ENCODE data around the gene IPO9. TPM values are rescaled to one million over a fixed set of nuclear protein-coding genes. Genes with fewer than 3 reads are reported as not detected.

Gene IPO9
- total RNA-seq, 6 experiments from 2014 or later = 54.1 to 77.8 (median 63.6) TPM

GRCh38 chr1:201809876-201810275 is 19.1 kb upstream of the IPO9 start:
- H3K36me3 Mint-ChIP-seq (ENCODE audit: low read depth) = peaks cover 54% of the 10 kb centered on the region
- no peak overlapping the region for H3K4me3 Mint-ChIP-seq
- H3K9me3 Mint-ChIP-seq = no peaks in the 10 kb centered on the region
- H3K27ac Mint-ChIP-seq = peak overlapping the region; percentile 30
- H3K4me1 Mint-ChIP-seq (ENCODE audit: low read depth) = peaks cover 6% of the 10 kb centered on the region; the same call in 1 of the 2 replicates
- no peak for TF ChIP-seq CTCF (IDR thresholded peaks at IDR 0.05)
- no peak for DNase-seq
- peaks cover 5% of the 10 kb centered on the region for H3K27me3 Mint-ChIP-seq (ENCODE audit: insufficient read depth)

- Mint-ChIP-seq H3K4me1 (ENCODE audit: low read depth) (no peaks in the 10 kb centered on the region), H3K27me3 (ENCODE audit: insufficient read depth) (peaks cover 5% of the 10 kb centered on the region), H3K27ac (peak overlapping the region; percentile 27; the same call in 1 of the 2 replicates), H3K36me3 (ENCODE audit: low read depth) (peaks cover 55% of the 10 kb centered on the region), H3K4me3 (no peak overlapping the region), H3K9me3 (no peaks in the 10 kb centered on the region)
- DNase-seq = no peak
- no peak for TF ChIP-seq CTCF (IDR thresholded peaks at IDR 0.05)
These were observed 18.3 kb upstream of the IPO9 start for GRCh38 chr1:201810466-201811216.

GRCh38 chr1:201813226-201813625 is 15.7 kb upstream of the IPO9 start:
- H3K4me1 Mint-ChIP-seq (ENCODE audit: low read depth) = no peaks in the 10 kb centered on the region
- no peak for TF ChIP-seq CTCF (IDR thresholded peaks at IDR 0.05)
- H3K36me3 Mint-ChIP-seq (ENCODE audit: low read depth) = peaks cover 50% of the 10 kb centered on the region
- no peaks in the 10 kb centered on the region for H3K9me3 Mint-ChIP-seq
- H3K4me3 Mint-ChIP-seq = no peak overlapping the region
- H3K27ac Mint-ChIP-seq = 0 out of 2 replicates have a peak overlapping the region, but pooled peaks have one; percentile 59
- no peak for DNase-seq
- peaks cover 5% of the 10 kb centered on the region for H3K27me3 Mint-ChIP-seq (ENCODE audit: insufficient read depth)

- DNase-seq = no peak
- H3K27ac Mint-ChIP-seq = no peak overlapping the region
- peaks cover 65% of the 10 kb centered on the region for H3K36me3 Mint-ChIP-seq (ENCODE audit: low read depth)
- TF ChIP-seq CTCF (IDR thresholded peaks at IDR 0.05) = no peak
- peaks cover 25% of the 10 kb centered on the region for H3K4me1 Mint-ChIP-seq (ENCODE audit: low read depth)
- no peaks in the 10 kb centered on the region for H3K9me3 Mint-ChIP-seq
- H3K4me3 Mint-ChIP-seq = no peak overlapping the region
- H3K27me3 Mint-ChIP-seq (ENCODE audit: insufficient read depth) = peaks cover 7% of the 10 kb centered on the region
These were observed 12.6 kb upstream of the IPO9 start for GRCh38 chr1:201816309-201816854.

- Mint-ChIP-seq H3K4me3 (no peak overlapping the region), H3K27ac (peak overlapping the region; percentile 53), H3K4me1 (ENCODE audit: low read depth) (peaks cover 25% of the 10 kb centered on the region), H3K27me3 (ENCODE audit: insufficient read depth) (peaks cover 5% of the 10 kb centered on the region), H3K36me3 (ENCODE audit: low read depth) (peaks cover 64% of the 10 kb centered on the region), H3K9me3 (no peaks in the 10 kb centered on the region)
- peak; percentile 61 for DNase-seq
- no peak for TF ChIP-seq CTCF (IDR thresholded peaks at IDR 0.05)
These were observed 9.8 kb upstream of the IPO9 start for GRCh38 chr1:201818971-201819750.

All from HFFc6 (cell line).